ENCODE data around the gene CCDC9. TPM values are rescaled to one million over a fixed set of nuclear protein-coding genes. Genes with fewer than 3 reads are reported as not detected.

CCDC9 gene
- total RNA-seq, 1 donor from 2014 or later: 42.4 TPM

GRCh38 chr19:47316513-47316912 lies 60.2 kb downstream of the CCDC9 start:
- DNase-seq (ENCODE audit: low spot score) (no peak), ATAC-seq (no peak)
- intact Hi-C loops (cut with DNase I): no loop called here

- no peak for ATAC-seq
- no peak for DNase-seq (ENCODE audit: low spot score)
- intact Hi-C loops (cut with DNase I): no loop called here
Measured at GRCh38 chr19:47319923-47320871, 63.9 kb downstream of the CCDC9 start.

Small RNA genes within 50 kb of the gene (microRNA-seq; reads per million reads assigned to microRNA genes)
- not detected for gene MIR3190
- not detected for gene MIR3191

Other genes with a start within 250 kb of the CCDC9 start
- gene NPAS1, start 236.7 kb upstream of the CCDC9 start, total RNA-seq: 0.89 TPM
- gene TMEM160, start 207.9 kb upstream of the CCDC9 start, total RNA-seq: 19.3 TPM
- 50.4 TPM for gene ZC3H4, start 142.7 kb upstream of the CCDC9 start, total RNA-seq
- gene SAE1, start 125.7 kb upstream of the CCDC9 start, total RNA-seq: 41.8 TPM
- 5.4 TPM for gene BBC3, start 25.3 kb upstream of the CCDC9 start, total RNA-seq
- 28.2 TPM for gene INAFM1, start 18.4 kb downstream of the CCDC9 start, total RNA-seq
- 33.3 TPM for gene C5AR1, start 53.3 kb downstream of the CCDC9 start, total RNA-seq
- gene C5AR2, start 75.7 kb downstream of the CCDC9 start, total RNA-seq: 6.1 TPM
- 15.2 TPM for gene DHX34, start 92.8 kb downstream of the CCDC9 start, total RNA-seq
- 6.6 TPM for gene MEIS3, start 163.0 kb downstream of the CCDC9 start, total RNA-seq
- gene SLC8A2, start 215.4 kb downstream of the CCDC9 start, total RNA-seq: not detected
- gene KPTN, start 227.7 kb downstream of the CCDC9 start, total RNA-seq: 6.3 TPM